DMS 273 (cell line): Measurements from ENCODE around the gene ZNF586.
"Not testable (repeated sequence)": the region's sequence is repeated elsewhere in the genome, so short reads cannot be mapped to it uniquely, and the experiment has no call there.

Experiments used
- DNase-seq: peaks from one replicate; lab custom pipeline; 2025; ENCODE audit not compliant: unreplicated experiment; lab: John Stamatoyannopoulos, UW

ZNF586 gene

DNA sequence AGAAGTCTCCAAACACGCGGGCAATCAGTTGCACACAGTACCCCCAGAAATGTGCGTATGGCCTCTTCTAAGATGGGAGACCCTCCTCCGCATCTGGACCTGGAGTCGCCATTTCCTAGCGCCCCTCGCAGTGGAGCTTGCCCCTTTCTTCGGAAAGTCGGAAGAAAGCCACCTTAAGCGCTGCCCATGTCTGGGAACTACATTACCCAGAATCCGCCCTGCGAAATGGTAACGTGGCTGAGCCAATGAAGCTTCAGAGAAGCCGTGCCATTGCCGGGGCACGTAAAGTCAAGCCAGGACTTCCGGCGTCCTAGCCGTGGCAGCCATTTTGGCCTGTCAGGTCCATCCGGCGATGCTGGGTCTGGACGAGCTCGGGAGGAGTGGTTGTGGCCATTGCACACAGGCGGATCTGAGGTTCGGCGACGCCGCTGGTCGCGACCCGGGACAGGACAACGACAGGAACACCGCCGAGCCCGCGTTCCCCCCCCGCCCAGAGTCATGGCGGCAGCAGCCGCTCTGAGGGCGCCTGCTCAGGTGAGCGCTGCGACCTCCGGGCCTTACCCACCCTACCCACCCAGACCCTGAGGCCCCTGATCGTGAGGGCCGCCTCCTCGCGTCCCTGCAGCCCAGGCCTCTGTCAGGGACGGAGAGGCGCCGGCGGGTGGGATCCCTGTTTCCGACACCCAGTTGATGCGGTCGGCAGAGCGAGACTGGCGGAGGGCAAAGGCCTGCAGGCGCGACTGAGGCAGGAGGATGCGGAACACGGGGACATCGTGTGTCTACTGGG is at the start of gene ZNF586:
Gene ZNF586, plus strand, starts transcription at position 332 of the 787 bp plus-strand sequence. Its CDS starts 167 bp downstream, at position 499.
- DNase-seq: peak; percentile 97

GRCh38 chr19:57719901-57720519 is 49.5 kb upstream of the ZNF586 start:
- peak; percentile 94 for DNase-seq

- no peak for DNase-seq
Measured at GRCh38 chr19:57720878-57721277, 48.6 kb upstream of the ZNF586 start.

DNA sequence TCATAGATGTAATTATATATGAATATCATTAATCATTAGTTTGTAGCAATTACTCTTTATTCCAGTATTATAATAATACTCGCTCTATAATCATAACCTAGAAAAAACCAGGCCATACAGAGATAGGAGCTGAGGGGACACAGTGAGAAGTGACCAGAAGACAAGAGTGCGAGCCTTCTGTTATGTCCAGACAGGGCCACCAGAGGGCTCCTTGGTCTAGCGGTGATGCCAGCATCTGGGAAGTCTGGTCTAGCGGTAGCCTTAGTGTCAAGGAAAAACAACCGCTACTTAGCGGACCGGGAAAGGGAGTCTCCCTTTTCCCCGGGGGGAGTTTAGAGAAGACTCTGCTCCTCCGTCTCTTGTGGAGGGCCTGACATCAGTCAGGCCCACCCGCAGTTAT is 31.2 kb upstream of the ZNF586 start:
- peak; percentile 46 for DNase-seq

DNA sequence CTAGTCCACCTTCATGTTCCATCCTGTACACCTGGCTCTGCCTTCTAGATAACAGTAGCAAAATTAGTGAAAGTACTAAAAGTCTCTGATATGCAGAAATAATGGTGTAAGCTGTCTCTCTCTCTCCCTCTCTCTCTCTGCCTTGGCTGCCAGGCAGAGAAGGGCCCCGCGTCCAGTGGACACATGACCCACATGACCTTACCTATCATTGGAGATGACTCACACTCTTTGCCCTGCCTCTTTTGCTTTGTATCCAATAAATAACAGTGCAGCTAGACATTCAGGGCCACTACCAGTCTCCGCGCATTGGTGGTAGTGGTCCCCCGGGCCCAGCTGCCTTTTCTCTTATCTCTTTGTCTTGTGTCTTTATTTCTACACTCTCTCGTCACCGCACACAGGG is 30.7 kb upstream of the ZNF586 start:
- DNase-seq: not testable (repeated sequence)

GRCh38 chr19:57746580-57747471 is 22.6 kb upstream of the ZNF586 start, which contains the start of gene ZNF776:
TSS of gene ZNF776 (plus strand) at chr19:57746815. CDS start at chr19:57747059, 244 bp downstream.
- DNase-seq: peak; percentile 96

GRCh38 chr19:57747472-57747807 is 22.0 kb upstream of the ZNF586 start:
- no peak for DNase-seq

DNA sequence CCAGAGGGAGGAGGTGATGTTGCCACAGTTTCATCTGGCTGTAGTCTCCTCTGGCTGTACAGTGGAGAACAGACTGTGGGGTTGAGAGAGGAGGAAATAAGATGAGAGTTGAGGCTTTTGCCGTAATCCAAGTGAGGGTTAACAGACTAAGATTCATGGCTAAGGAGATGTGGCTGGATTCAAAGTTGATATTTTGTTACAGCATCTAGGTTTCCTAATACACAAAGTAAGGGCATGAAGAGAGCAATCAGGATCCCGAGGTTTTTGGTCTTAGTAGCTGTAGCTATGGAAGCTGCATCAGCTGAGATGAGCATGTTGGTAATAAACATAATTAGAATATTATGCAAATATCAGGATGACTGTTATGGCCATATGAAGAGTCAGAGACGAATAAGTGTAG is 21.4 kb upstream of the ZNF586 start:
- no peak for DNase-seq

DNA sequence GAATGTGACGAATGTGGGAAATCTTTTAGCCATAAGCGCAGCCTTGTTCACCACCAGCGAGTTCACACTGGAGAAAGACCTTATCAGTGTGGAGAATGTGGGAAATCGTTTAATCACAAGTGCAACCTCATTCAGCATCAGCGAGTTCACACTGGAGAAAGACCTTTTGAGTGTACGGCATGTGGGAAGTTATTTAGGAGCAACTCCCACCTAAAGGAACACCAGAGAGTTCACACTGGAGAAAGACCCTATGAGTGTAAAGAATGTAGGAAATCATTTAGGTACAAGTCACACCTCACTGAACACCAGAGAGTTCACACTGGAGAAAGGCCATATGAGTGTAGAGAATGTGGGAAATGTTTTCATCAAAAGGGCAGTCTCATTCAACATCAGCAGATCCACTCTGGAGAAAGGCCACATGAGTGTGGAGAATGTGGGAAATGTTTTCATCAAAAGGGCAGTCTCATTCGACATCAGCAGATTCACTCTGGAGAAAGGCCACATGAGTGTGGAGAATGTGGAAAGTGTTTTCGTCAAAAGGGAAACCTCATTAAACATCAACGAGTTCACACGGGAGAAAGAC is 15.3 kb upstream of the ZNF586 start:
- no peak for DNase-seq

DNA sequence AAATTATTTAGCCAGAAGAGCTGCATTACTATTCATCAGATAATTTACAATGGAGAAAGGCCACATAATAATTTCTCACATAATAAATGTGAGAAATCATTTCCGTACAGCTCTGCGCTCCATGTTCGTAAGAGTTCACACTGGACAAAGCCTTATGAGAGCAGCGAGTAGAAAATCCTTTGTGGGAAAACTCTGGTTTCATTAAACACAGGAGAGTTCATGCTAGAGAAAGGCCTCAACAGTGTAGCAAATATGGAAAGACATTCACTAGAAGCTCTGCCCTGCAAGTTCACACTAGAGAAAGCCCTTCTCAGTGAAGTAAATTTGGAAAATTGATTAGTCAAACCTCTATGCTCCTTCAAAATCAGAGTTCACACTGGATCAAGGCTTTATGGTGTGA is 14.4 kb upstream of the ZNF586 start:
- DNase-seq: no peak

DNA sequence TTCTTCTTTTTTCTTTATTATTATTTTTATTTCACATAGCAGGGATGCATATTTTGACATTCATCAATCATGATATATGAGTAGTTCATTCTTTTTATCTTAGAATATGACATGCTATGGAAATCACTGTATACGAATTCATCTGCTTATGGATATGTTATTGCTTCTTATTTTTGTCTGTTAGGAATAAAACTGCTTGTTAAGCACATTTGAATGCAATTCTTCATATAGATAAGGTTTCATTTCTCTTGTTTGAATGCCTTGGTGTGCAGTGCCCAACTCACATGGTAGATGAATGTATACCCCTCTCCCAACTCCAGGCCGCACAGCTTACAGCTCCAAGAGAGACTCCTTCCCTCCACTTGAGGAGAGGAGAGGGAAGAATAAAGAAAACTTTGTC is 11.5 kb upstream of the ZNF586 start:
- no peak for DNase-seq

- DNase-seq: no peak
Measured at GRCh38 chr19:57759096-57759495, 10.4 kb upstream of the ZNF586 start.

DNA sequence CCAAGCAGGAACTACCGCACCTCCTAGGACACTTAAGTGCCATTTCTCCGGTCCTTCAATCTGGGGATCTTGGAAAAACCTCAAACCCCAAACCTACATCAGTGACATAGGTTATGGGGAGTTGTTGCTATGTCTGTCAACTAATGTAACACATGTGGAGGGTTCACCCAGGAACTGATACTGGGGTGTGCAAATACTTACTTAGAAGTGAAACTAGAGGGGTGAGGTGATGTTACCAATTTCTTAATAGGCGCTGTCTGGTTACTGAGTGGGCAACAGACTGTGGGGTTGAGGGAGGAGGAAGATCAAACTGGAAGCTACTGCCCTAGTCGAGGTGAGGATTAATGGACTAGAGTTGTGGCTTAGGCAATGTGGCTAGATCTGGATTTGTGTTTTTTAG is 1.9 kb downstream of the ZNF586 start:
- no peak for DNase-seq

DNA sequence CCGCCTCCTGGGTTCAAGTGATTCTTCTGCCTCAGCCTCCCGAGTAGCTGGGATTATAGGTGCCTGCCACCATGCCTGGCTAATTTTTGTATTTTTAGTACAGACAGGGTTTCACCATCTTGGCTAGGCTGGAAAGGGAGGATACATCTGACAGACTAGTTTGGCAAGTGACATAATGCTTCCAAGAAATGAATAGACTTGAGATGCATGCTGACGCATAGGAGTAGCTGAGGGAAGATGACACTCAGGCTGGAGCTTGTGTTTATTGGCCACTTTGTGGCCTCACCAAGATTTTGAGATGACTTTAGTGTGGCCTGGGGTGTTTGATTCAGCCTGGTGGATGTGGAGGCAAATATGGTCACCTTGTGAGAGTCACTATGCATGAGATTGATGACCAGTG is 4.0 kb downstream of the ZNF586 start:
- DNase-seq: no peak

GRCh38 chr19:57776764-57777296 is 7.4 kb downstream of the ZNF586 start:
- DNase-seq: no peak

GRCh38 chr19:57778336-57778735 is 8.9 kb downstream of the ZNF586 start:
- DNase-seq: no peak

- DNase-seq: no peak
Measured at GRCh38 chr19:57779220-57779845, 9.9 kb downstream of the ZNF586 start.

DNA sequence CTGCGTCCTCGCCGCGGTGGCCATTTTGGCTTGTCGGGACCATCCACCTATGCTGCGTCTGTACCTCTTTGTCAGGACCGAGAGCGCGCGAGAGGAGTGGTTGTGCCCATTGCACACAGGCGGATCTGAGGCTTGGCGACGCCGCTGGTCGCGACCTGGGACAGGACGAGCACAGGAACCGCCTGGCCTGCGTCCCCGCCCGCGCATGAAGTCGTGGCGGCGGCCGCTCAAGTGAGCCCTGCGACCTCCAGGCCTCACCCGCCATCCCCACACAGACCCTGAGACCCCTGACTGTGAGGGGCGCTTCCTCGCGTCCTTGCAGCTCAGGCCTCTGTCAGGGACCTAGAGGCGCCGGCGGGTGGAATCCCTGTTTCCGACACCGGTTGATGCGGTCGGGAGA is 16.8 kb downstream of the ZNF586 start:
- DNase-seq: no peak

- DNase-seq: no peak
Measured at GRCh38 chr19:57786906-57787305, 17.4 kb downstream of the ZNF586 start.

GRCh38 chr19:57788114-57788692 is 18.7 kb downstream of the ZNF586 start:
- DNase-seq: no peak
